ENCODE measurements around the gene SLC22A12.
"Not testable (repeated sequence)": the region's sequence is repeated elsewhere in the genome, so short reads cannot be mapped to it uniquely, and the experiment has no call there.

The SLC22A12 gene

GRCh38 chr11:64594159-64594939 is 3.3 kb downstream of the SLC22A12 start:
- TF ChIP-seq CTCF (conservative IDR thresholded peaks at IDR 0.05; ENCODE audit: low read depth, low read length), result no peak
- H3K4me3 ChIP-seq (ENCODE audit: low read depth, low read length), result no peak overlapping the region
- DNase-seq (ENCODE audit: low read depth), result no peak

- not testable (repeated sequence) for DNase-seq (ENCODE audit: low read depth); H3K4me3 ChIP-seq (ENCODE audit: low read depth, low read length)
Observed at GRCh38 chr11:64595922-64596321, 4.9 kb downstream of the SLC22A12 start.

GRCh38 chr11:64597671-64598101 is 6.7 kb downstream of the SLC22A12 start:
- no peak for TF ChIP-seq CTCF (conservative IDR thresholded peaks at IDR 0.05; ENCODE audit: low read depth, low read length)
- H3K4me3 ChIP-seq (ENCODE audit: low read depth, low read length), result no peak overlapping the region
- no peak for DNase-seq (ENCODE audit: low read depth)

GRCh38 chr11:64598106-64598796 is 7.2 kb downstream of the SLC22A12 start:
- TF ChIP-seq CTCF (conservative IDR thresholded peaks at IDR 0.05; ENCODE audit: low read depth, low read length), result no peak
- no peak overlapping the region for H3K4me3 ChIP-seq (ENCODE audit: low read depth, low read length)
- no peak for DNase-seq (ENCODE audit: low read depth)

GRCh38 chr11:64598797-64599697 is 8.0 kb downstream of the SLC22A12 start:
- no peak for DNase-seq (ENCODE audit: low read depth)
- no peak overlapping the region for H3K4me3 ChIP-seq (ENCODE audit: low read depth, low read length)
- no peak for TF ChIP-seq CTCF (conservative IDR thresholded peaks at IDR 0.05; ENCODE audit: low read depth, low read length)

GRCh38 chr11:64599698-64600211 is 8.7 kb downstream of the SLC22A12 start:
- no peak for TF ChIP-seq CTCF (conservative IDR thresholded peaks at IDR 0.05; ENCODE audit: low read depth, low read length)
- DNase-seq (ENCODE audit: low read depth), result no peak
- no peak overlapping the region for H3K4me3 ChIP-seq (ENCODE audit: low read depth, low read length)
